CD4-positive, alpha-beta T cell (primary cell): ENCODE results near the gene NPAS3. TPM values are rescaled to one million over a fixed set of nuclear protein-coding genes. Genes with fewer than 3 reads are reported as not detected.

Experiments used
- ATAC-seq: fragments of 200-7000 bp; cut with Tn5 transposase; one replicate; pipeline ENCODE4 v1.10.0; 2022; ENCODE audit warnings: mild to moderate bottlenecking; ENCODE audit not compliant: poor library complexity
- CTCF ChIA-PET: fragments of 350-600 bp; sonication (Branson Sonifier 250); formaldehyde crosslinking; loops from one replicate; lab custom pipeline; 2021; ENCODE audit warnings: antibody characterized with exemption, inconsistent platforms; lab: Charles Lee
- POLR2A ChIA-PET: fragments of 350-600 bp; sonication (Branson Sonifier 250); formaldehyde crosslinking; loops from one replicate; lab custom pipeline; 2021; ENCODE audit warnings: antibody characterized with exemption, inconsistent platforms; lab: Charles Lee
- DNase-seq, 14 experiments: peaks; one replicate each; pipeline ENCODE4 v3.0.0-alpha.2; 2013 to 2020; ENCODE audit warnings: mixed read lengths in 2 of 14
- H3K27ac ChIP-seq, 2 donors: one replicate each; pipeline versions ENCODE4 v1.5.1 to v1.7.0; 2013; ENCODE audit warnings: low read length in 2 of 2, low read depth in 1 of 2, mild to moderate bottlenecking in 1 of 2
- H3K27me3 ChIP-seq, 2 experiments: 1 replicate in 1 of 2; 2 replicates in 1 of 2; pipeline versions ENCODE4 v1.6.1 to v1.7.0; 2013; ENCODE audit warnings: low read length in 2 of 2, control low read depth in 1 of 2, mild to moderate bottlenecking in 1 of 2, moderate library complexity in 1 of 2; ENCODE audit not compliant: insufficient read depth in 2 of 2, control insufficient read depth in 1 of 2
- H3K36me3 ChIP-seq: one replicate; pipeline ENCODE4 v1.6.1; 2013; ENCODE audit warnings: low read length, control low read depth; ENCODE audit not compliant: insufficient read depth
- H3K4me1 ChIP-seq: one replicate; pipeline ENCODE4 v1.6.1; 2013; ENCODE audit warnings: low read length, control low read depth; ENCODE audit not compliant: insufficient read depth
- H3K4me3 ChIP-seq: one replicate; pipeline ENCODE4 v1.5.1; 2013; ENCODE audit warnings: mild to moderate bottlenecking, low read length, moderate library complexity
- H3K9me3 ChIP-seq, 2 experiments: 1 replicate in 1 of 2; 2 replicates in 1 of 2; pipeline versions ENCODE4 v1.6.1 to v1.7.0; 2013; ENCODE audit warnings: low read length in 2 of 2, mild to moderate bottlenecking in 2 of 2, control low read depth in 1 of 2, moderate library complexity in 1 of 2; ENCODE audit not compliant: control insufficient read depth in 1 of 2, insufficient read depth in 1 of 2
- H3K27ac Mint-ChIP-seq: one replicate; pipeline ENCODE4 v1.8.0; 2020; ENCODE audit warnings: mixed read lengths
- H3K27me3 Mint-ChIP-seq: one replicate; pipeline ENCODE4 v1.8.0; 2021; ENCODE audit warnings: mixed read lengths
- H3K36me3 Mint-ChIP-seq: one replicate; pipeline ENCODE4 v1.8.0; 2021; ENCODE audit warnings: low read depth, mixed read lengths
- H3K4me1 Mint-ChIP-seq: one replicate; pipeline ENCODE4 v1.8.0; 2021; ENCODE audit warnings: low read depth, mixed read lengths
- H3K4me3 Mint-ChIP-seq: one replicate; pipeline ENCODE4 v1.8.0; 2020; ENCODE audit warnings: mild to moderate bottlenecking, mixed read lengths
- H3K9me3 Mint-ChIP-seq: one replicate; pipeline ENCODE4 v1.8.0; 2020; ENCODE audit warnings: mixed read lengths
- CTCF ChIP-seq: fragments of 200-600 bp; IDR thresholded peaks from one replicate; pipeline ENCODE4 v1.8.0; 2022; ENCODE audit warnings: antibody characterized with exemption, mild to moderate bottlenecking
- intact Hi-C, 2 experiments: fragments of 100-400 bp; cut with DNase I in 1 of 2; cut with micrococcal nuclease in 1 of 2; formaldehyde crosslinking; loops; one replicate each; pipeline versions ENCODE4 v1.15.1 to v1.9.0; 2023 to 2025; cut with DNase I, micrococcal nuclease
- total RNA-seq, 174 experiments: library from RNA in 2 of 174; stranded (reverse) in 2 of 174; gene quantifications; one replicate each; pipeline ENCODE4 v1.2.3 and lab custom pipeline; 2021 to 2026

Gene NPAS3
- total RNA-seq, 2 experiments from 2014 or later, result not detected

GRCh38 chr14:33707716-33708115 lies 769.0 kb downstream of the NPAS3 start:
- H3K27ac Mint-ChIP-seq, result no peak overlapping the region
- DNase-seq (no peak), ATAC-seq (no peak)
- H3K4me3 ChIP-seq, result no peak overlapping the region
- H3K27me3 ChIP-seq, result no peaks in the 10 kb centered on the region
- H3K4me3 Mint-ChIP-seq, result no peak overlapping the region
- ChIA-PET POLR2A (no interaction called here), CTCF (no interaction called here)
- H3K9me3 ChIP-seq, result peaks cover 0 to 6% of the 10 kb centered on the region in 2 experiments
- H3K36me3 Mint-ChIP-seq, result no peaks in the 10 kb centered on the region
- TF ChIP-seq CTCF, result no peak
- no peak overlapping the region for H3K27ac ChIP-seq
- no peaks in the 10 kb centered on the region for H3K4me1 Mint-ChIP-seq
- H3K36me3 ChIP-seq, result no peaks in the 10 kb centered on the region
- no peaks in the 10 kb centered on the region for H3K4me1 ChIP-seq
- intact Hi-C loops, result no loop called here
- peaks cover 10% of the 10 kb centered on the region for H3K27me3 Mint-ChIP-seq
- no peaks in the 10 kb centered on the region for H3K9me3 Mint-ChIP-seq

- no peaks in the 10 kb centered on the region for H3K27me3 ChIP-seq
- CTCF ChIA-PET, result no interaction called here
- ATAC-seq, result no peak
- H3K4me1 Mint-ChIP-seq, result no peaks in the 10 kb centered on the region
- no peak overlapping the region for H3K4me3 ChIP-seq
- no peak overlapping the region for H3K27ac ChIP-seq
- no peaks in the 10 kb centered on the region for H3K36me3 Mint-ChIP-seq
- H3K36me3 ChIP-seq, result no peaks in the 10 kb centered on the region
- POLR2A ChIA-PET, result no interaction called here
- TF ChIP-seq CTCF, result no peak
- intact Hi-C loops, result no loop called here
- DNase-seq, result no peak
- H3K4me3 Mint-ChIP-seq, result no peak overlapping the region
- H3K27me3 Mint-ChIP-seq, result peaks cover 8% of the 10 kb centered on the region
- peaks cover 0 to 6% of the 10 kb centered on the region in 2 experiments for H3K9me3 ChIP-seq
- no peaks in the 10 kb centered on the region for H3K4me1 ChIP-seq
- no peaks in the 10 kb centered on the region for H3K9me3 Mint-ChIP-seq
- H3K27ac Mint-ChIP-seq, result no peak overlapping the region
These were observed 770.6 kb downstream of the NPAS3 start for GRCh38 chr14:33709283-33709682.

- H3K9me3 Mint-ChIP-seq, result no peaks in the 10 kb centered on the region
- intact Hi-C loops, result no loop called here
- TF ChIP-seq CTCF, result no peak
These were observed 771.0 kb downstream of the NPAS3 start for GRCh38 chr14:33709711-33710110.

More at GRCh38 chr14:33709711-33710110, 771.0 kb downstream of the NPAS3 start:
- peaks cover 0 to 6% of the 10 kb centered on the region in 2 experiments for H3K9me3 ChIP-seq
- no peak overlapping the region for H3K27ac ChIP-seq
- ChIA-PET POLR2A (no interaction called here), CTCF (no interaction called here)
- H3K4me3 ChIP-seq, result no peak overlapping the region
- H3K4me1 Mint-ChIP-seq, result no peaks in the 10 kb centered on the region
- H3K27me3 Mint-ChIP-seq, result peaks cover 8% of the 10 kb centered on the region
- no peaks in the 10 kb centered on the region for H3K36me3 Mint-ChIP-seq
- ATAC-seq, result no peak
- no peak overlapping the region for H3K4me3 Mint-ChIP-seq
- H3K4me1 ChIP-seq, result no peaks in the 10 kb centered on the region
- no peaks in the 10 kb centered on the region for H3K36me3 ChIP-seq
- H3K27ac Mint-ChIP-seq, result no peak overlapping the region
- DNase-seq, result no peak
- no peaks in the 10 kb centered on the region for H3K27me3 ChIP-seq
